ENCODE data around the gene CDH6.
"Not testable (repeated sequence)": the region's sequence is repeated elsewhere in the genome, so short reads cannot be mapped to it uniquely, and the experiment has no call there.

CDH6 gene

DNA sequence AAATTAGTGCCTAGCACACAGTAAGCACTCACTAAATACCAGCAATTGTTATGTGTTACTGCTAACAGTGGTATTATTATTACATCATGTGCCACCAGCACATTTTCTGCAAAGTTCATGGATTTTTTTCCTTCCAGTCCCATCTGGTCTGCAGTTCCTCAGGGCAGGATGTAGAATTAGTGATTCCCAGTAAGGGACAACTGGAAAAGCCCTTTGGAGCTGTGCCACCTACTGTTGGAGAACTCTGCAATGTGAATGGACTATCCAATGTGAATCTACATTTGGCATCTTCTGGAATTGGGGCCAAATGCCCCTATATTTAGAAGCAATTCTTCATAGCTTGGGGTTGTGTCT is 154.0 kb downstream of the CDH6 start:
- TF ChIP-seq CTCF (IDR thresholded peaks at IDR 0.05; ENCODE audit: low read depth, low read length), result no peak
- H3K4me3 ChIP-seq (ENCODE audit: low read depth, low read length), result no peak overlapping the region

GRCh38 chr5:31350395-31350794 is 156.9 kb downstream of the CDH6 start:
- no peak overlapping the region for H3K4me3 ChIP-seq (ENCODE audit: low read depth, low read length)
- TF ChIP-seq CTCF (IDR thresholded peaks at IDR 0.05; ENCODE audit: low read depth, low read length), result no peak

DNA sequence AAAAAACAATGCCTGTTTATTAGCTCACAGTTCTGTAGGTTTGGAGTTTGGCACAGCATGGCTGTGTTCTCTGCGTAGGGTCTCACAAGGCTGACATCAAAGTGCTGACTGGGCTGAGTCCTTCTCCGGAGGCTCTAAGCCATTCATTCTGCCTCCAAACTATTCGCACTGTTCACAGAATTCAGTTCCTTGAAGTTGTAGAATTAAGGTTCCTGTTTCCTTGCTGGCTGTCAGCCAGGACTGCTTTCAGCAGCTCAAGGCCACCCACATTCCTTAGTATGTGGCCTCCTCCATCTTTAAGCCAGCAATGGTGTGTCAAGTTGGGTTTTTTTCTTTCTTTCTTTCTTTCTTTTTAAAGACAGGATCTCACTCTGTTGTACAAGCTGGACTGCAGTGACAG is 161.9 kb downstream of the CDH6 start:
- TF ChIP-seq CTCF (IDR thresholded peaks at IDR 0.05; ENCODE audit: low read depth, low read length), result no peak
- H3K4me3 ChIP-seq (ENCODE audit: low read depth, low read length), result no peak overlapping the region

DNA sequence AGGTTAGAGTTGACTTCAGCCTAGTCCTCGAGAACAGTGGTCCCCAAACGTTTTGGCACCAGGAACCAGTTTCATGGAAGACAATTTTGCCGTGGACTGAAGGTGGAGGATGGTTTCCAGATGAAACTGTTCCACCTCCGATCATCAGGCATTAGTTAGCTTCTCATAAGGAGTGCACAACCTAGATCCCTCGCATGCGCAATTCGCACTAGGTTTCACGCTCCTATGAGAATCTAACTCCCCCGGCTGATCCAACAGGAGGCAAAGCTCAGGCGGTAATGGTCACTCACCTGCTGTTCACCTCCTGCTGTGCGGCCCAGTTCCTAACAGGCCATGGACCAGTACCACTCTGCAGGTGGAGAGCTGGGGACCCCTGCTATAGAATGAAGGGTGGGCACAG is 163.6 kb downstream of the CDH6 start:
- TF ChIP-seq CTCF (IDR thresholded peaks at IDR 0.05; ENCODE audit: low read depth, low read length), result no peak
- H3K4me3 ChIP-seq (ENCODE audit: low read depth, low read length), result no peak overlapping the region

GRCh38 chr5:31359839-31360238 is 166.4 kb downstream of the CDH6 start:
- no peak for TF ChIP-seq CTCF (IDR thresholded peaks at IDR 0.05; ENCODE audit: low read depth, low read length)
- H3K4me3 ChIP-seq (ENCODE audit: low read depth, low read length), result no peak overlapping the region

DNA sequence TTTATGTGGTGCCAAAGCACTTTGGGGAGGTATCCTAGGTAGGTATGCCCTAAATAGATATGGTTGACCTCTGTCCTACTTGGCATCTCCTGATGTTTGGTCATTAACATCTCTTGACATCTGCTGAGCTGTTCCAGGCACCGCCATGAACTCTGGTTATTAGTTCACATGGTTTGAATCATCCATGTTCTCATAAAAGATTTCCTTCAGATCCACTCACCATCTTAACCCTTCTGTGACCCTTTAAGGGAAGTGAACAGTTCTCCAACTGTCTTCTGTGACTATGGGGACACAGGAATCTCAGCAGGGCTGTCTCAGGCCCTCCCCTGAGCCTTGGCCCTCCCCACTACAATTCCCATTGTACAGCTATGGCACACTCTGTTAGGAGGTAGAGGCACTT is 167.7 kb downstream of the CDH6 start:
- no peak overlapping the region for H3K4me3 ChIP-seq (ENCODE audit: low read depth, low read length)
- TF ChIP-seq CTCF (IDR thresholded peaks at IDR 0.05; ENCODE audit: low read depth, low read length), result no peak

- not testable (repeated sequence) for H3K4me3 ChIP-seq (ENCODE audit: low read depth, low read length)
These were observed 168.4 kb downstream of the CDH6 start for GRCh38 chr5:31361704-31362528.

DNA sequence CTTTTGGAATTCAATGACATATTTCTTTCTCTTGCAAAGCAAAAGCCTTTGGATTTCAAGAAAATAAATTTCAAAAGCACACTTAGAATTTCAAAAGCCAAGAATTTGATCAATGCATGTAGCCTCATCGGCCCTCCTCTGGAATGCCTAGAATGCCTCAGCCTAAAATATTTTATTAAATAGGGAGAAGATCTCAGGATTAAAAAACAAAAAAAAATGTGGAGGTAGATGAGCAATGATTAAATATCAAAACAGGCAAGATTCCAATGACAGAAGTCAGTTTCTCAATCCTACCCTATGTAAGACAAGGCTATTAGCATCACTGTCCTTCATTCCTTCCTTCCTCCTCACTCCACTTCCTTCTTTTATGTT is 169.0 kb downstream of the CDH6 start:
- no peak for TF ChIP-seq CTCF (IDR thresholded peaks at IDR 0.05; ENCODE audit: low read depth, low read length)
- no peak overlapping the region for H3K4me3 ChIP-seq (ENCODE audit: low read depth, low read length)
